Immature natural killer cell (primary cell): ENCODE data around the gene LMF1. TPM values are rescaled to one million over a fixed set of nuclear protein-coding genes. Genes with fewer than 3 reads are reported as not detected.

Experiments used
- DNase-seq, 3 donors: peaks; one replicate each; pipeline ENCODE4 v3.0.0; 2022; ENCODE audit warnings: mixed read lengths in 1 of 3
- H3K27ac Mint-ChIP-seq, 6 donors: one replicate each; pipeline ENCODE4 v1.8.0; 2020; ENCODE audit warnings: mixed read lengths in 6 of 6, mild to moderate bottlenecking in 5 of 6, inconsistent platforms in 4 of 6, moderate library complexity in 3 of 6
- H3K27me3 Mint-ChIP-seq, 3 donors: one replicate each; pipeline ENCODE4 v1.8.0; 2020 to 2021; ENCODE audit warnings: low read depth in 3 of 3, mild to moderate bottlenecking in 3 of 3, mixed read lengths in 3 of 3, moderate library complexity in 3 of 3, inconsistent platforms in 1 of 3
- H3K36me3 Mint-ChIP-seq, 3 donors: one replicate each; pipeline ENCODE4 v1.8.0; 2020; ENCODE audit warnings: mixed read lengths in 3 of 3, inconsistent platforms in 2 of 3, mild to moderate bottlenecking in 2 of 3
- H3K4me1 Mint-ChIP-seq, 2 donors: one replicate each; pipeline ENCODE4 v1.8.0; 2020; ENCODE audit warnings: inconsistent platforms in 2 of 2, mild to moderate bottlenecking in 2 of 2, mixed read lengths in 2 of 2, moderate library complexity in 1 of 2
- H3K4me3 Mint-ChIP-seq, 5 donors: one replicate each; pipeline ENCODE4 v1.8.0; 2020; ENCODE audit warnings: mild to moderate bottlenecking in 5 of 5, mixed read lengths in 5 of 5, inconsistent platforms in 3 of 5, moderate library complexity in 3 of 5
- H3K9me3 Mint-ChIP-seq, 6 donors: one replicate each; pipeline ENCODE4 v1.8.0; 2020; ENCODE audit warnings: mild to moderate bottlenecking in 6 of 6, mixed read lengths in 6 of 6, inconsistent platforms in 4 of 6, moderate library complexity in 3 of 6
- polyA plus RNA-seq, 3 donors: library from polyadenylated mRNA; unstranded; fragments of 300-500 nt; fragmentation: Illumina TruSeq; gene quantifications; one replicate each; pipeline ENCODE4 v1.2.3, GENCODE V29; 2021

LMF1 gene
- polyA plus RNA-seq, 3 donors from 2014 or later: 12.2 to 15.5 (median 12.6) TPM

- H3K4me3 Mint-ChIP-seq: no peak overlapping the region
- peaks cover 0 to 2% of the 10 kb centered on the region in 2 donors for H3K4me1 Mint-ChIP-seq
- no peak overlapping the region for H3K27ac Mint-ChIP-seq
Measured at GRCh38 chr16:909281-910000, 61.3 kb downstream of the LMF1 start.

GRCh38 chr16:908526-909155 lies 62.1 kb downstream of the LMF1 start:
- Mint-ChIP-seq H3K4me1 (peaks cover 0 to 2% of the 10 kb centered on the region in 2 donors), H3K27ac (no peak overlapping the region), H3K36me3 (peaks cover 7 to 21% (median 18%) of the 10 kb centered on the region in 3 donors), H3K27me3 (no peaks in the 10 kb centered on the region), H3K9me3 (no peaks in the 10 kb centered on the region), H3K4me3 (no peak overlapping the region)
- no peak for DNase-seq

More at GRCh38 chr16:909281-910000, 61.3 kb downstream of the LMF1 start:
- DNase-seq: no peak
- Mint-ChIP-seq H3K9me3 (no peaks in the 10 kb centered on the region), H3K27me3 (no peaks in the 10 kb centered on the region), H3K36me3 (peaks cover 7 to 21% (median 18%) of the 10 kb centered on the region in 3 donors)

- Mint-ChIP-seq H3K27me3 (no peaks in the 10 kb centered on the region), H3K9me3 (no peaks in the 10 kb centered on the region), H3K36me3 (peaks cover 7 to 21% (median 18%) of the 10 kb centered on the region in 3 donors), H3K4me1 (peaks cover 0 to 2% of the 10 kb centered on the region in 2 donors), H3K4me3 (no peak overlapping the region), H3K27ac (no peak overlapping the region)
- no peak for DNase-seq
Measured at GRCh38 chr16:907842-908241, 62.9 kb downstream of the LMF1 start.

- no peaks in the 10 kb centered on the region for H3K9me3 Mint-ChIP-seq
- H3K27me3 Mint-ChIP-seq: no peaks in the 10 kb centered on the region
- H3K27ac Mint-ChIP-seq: no peak overlapping the region
- peaks cover 0 to 2% of the 10 kb centered on the region in 2 donors for H3K4me1 Mint-ChIP-seq
- no peak for DNase-seq
- no peak overlapping the region for H3K4me3 Mint-ChIP-seq
- H3K36me3 Mint-ChIP-seq: peaks cover 7 to 21% (median 18%) of the 10 kb centered on the region in 3 donors
Measured at GRCh38 chr16:907361-907760, 63.4 kb downstream of the LMF1 start.

- no peak overlapping the region for H3K27ac Mint-ChIP-seq
Measured at GRCh38 chr16:906296-906695, 64.5 kb downstream of the LMF1 start.

GRCh38 chr16:901715-902601 lies 68.8 kb downstream of the LMF1 start:
- Mint-ChIP-seq H3K36me3 (peaks cover 4 to 15% (median 7%) of the 10 kb centered on the region in 3 donors), H3K27ac (no peak overlapping the region), H3K9me3 (no peaks in the 10 kb centered on the region), H3K27me3 (peaks cover 0 to 1% (median 0%) of the 10 kb centered on the region in 3 donors), H3K4me1 (peaks cover 0 to 2% of the 10 kb centered on the region in 2 donors), H3K4me3 (no peak overlapping the region)
- DNase-seq: no peak

More at GRCh38 chr16:906296-906695, 64.5 kb downstream of the LMF1 start:
- Mint-ChIP-seq H3K9me3 (no peaks in the 10 kb centered on the region), H3K36me3 (peaks cover 7 to 18% (median 17%) of the 10 kb centered on the region in 3 donors), H3K27me3 (no peaks in the 10 kb centered on the region), H3K4me1 (peaks cover 0 to 2% of the 10 kb centered on the region in 2 donors), H3K4me3 (no peak overlapping the region)
- no peak for DNase-seq

- DNase-seq: no peak
- H3K4me1 Mint-ChIP-seq: peaks cover 0 to 2% of the 10 kb centered on the region in 2 donors
- peaks cover 0 to 10% (median under 1%) of the 10 kb centered on the region in 3 donors for H3K36me3 Mint-ChIP-seq
- no peak overlapping the region for H3K27ac Mint-ChIP-seq
- H3K27me3 Mint-ChIP-seq: peaks cover 0 to 1% (median 0%) of the 10 kb centered on the region in 3 donors
- no peaks in the 10 kb centered on the region for H3K9me3 Mint-ChIP-seq
- H3K4me3 Mint-ChIP-seq: no peak overlapping the region
Measured at GRCh38 chr16:901149-901548, 69.6 kb downstream of the LMF1 start.

GRCh38 chr16:900211-900610 lies 70.6 kb downstream of the LMF1 start:
- DNase-seq: no peak
- no peak overlapping the region for H3K27ac Mint-ChIP-seq
- H3K4me1 Mint-ChIP-seq: peaks cover 0 to under 1% of the 10 kb centered on the region in 2 donors
- no peak overlapping the region for H3K4me3 Mint-ChIP-seq
- no peaks in the 10 kb centered on the region for H3K9me3 Mint-ChIP-seq
- H3K27me3 Mint-ChIP-seq: peaks cover 0 to 1% (median 0%) of the 10 kb centered on the region in 3 donors
- peaks cover 0 to 4% (median 0%) of the 10 kb centered on the region in 3 donors for H3K36me3 Mint-ChIP-seq

- Mint-ChIP-seq H3K36me3 (peaks cover 0 to 4% (median 0%) of the 10 kb centered on the region in 3 donors), H3K4me3 (no peak overlapping the region), H3K27ac (no peak overlapping the region), H3K27me3 (peaks cover 0 to 1% (median 0%) of the 10 kb centered on the region in 3 donors), H3K4me1 (no peaks in the 10 kb centered on the region), H3K9me3 (no peaks in the 10 kb centered on the region)
- DNase-seq: no peak
Measured at GRCh38 chr16:899683-900060, 71.1 kb downstream of the LMF1 start.

- H3K27ac Mint-ChIP-seq: peak overlapping the region in 1 of 6 donors; percentile 46
- no peaks in the 10 kb centered on the region for H3K9me3 Mint-ChIP-seq
- no peak overlapping the region for H3K4me3 Mint-ChIP-seq
- peaks cover 0 to 1% (median 0%) of the 10 kb centered on the region in 3 donors for H3K27me3 Mint-ChIP-seq
- no peak for DNase-seq
- H3K36me3 Mint-ChIP-seq: peaks cover 0 to 4% (median 0%) of the 10 kb centered on the region in 3 donors
- no peaks in the 10 kb centered on the region for H3K4me1 Mint-ChIP-seq
Measured at GRCh38 chr16:898761-899682, 71.8 kb downstream of the LMF1 start.

GRCh38 chr16:898216-898615 lies 72.6 kb downstream of the LMF1 start:
- peaks cover 0 to 4% (median 0%) of the 10 kb centered on the region in 3 donors for H3K36me3 Mint-ChIP-seq
- no peaks in the 10 kb centered on the region for H3K9me3 Mint-ChIP-seq
- H3K27ac Mint-ChIP-seq: no peak overlapping the region
- no peaks in the 10 kb centered on the region for H3K4me1 Mint-ChIP-seq
- H3K27me3 Mint-ChIP-seq: peaks cover 0 to 1% (median 0%) of the 10 kb centered on the region in 3 donors
- no peak overlapping the region for H3K4me3 Mint-ChIP-seq
- no peak for DNase-seq

GRCh38 chr16:897701-898100 lies 73.1 kb downstream of the LMF1 start:
- H3K4me1 Mint-ChIP-seq: no peaks in the 10 kb centered on the region
- no peak overlapping the region for H3K4me3 Mint-ChIP-seq
- DNase-seq: no peak
- H3K27me3 Mint-ChIP-seq: peaks cover 0 to 1% (median 0%) of the 10 kb centered on the region in 3 donors
- no peak overlapping the region for H3K27ac Mint-ChIP-seq
- H3K36me3 Mint-ChIP-seq: peaks cover 0 to 4% (median 0%) of the 10 kb centered on the region in 3 donors
- no peaks in the 10 kb centered on the region for H3K9me3 Mint-ChIP-seq

GRCh38 chr16:897200-897543 lies 73.6 kb downstream of the LMF1 start:
- Mint-ChIP-seq H3K27ac (no peak overlapping the region), H3K4me3 (no peak overlapping the region)
- no peak for DNase-seq

More at GRCh38 chr16:897200-897543, 73.6 kb downstream of the LMF1 start:
- H3K36me3 Mint-ChIP-seq: peaks cover 0 to 4% (median 0%) of the 10 kb centered on the region in 3 donors
- peaks cover 0 to 1% (median 0%) of the 10 kb centered on the region in 3 donors for H3K27me3 Mint-ChIP-seq
- H3K9me3 Mint-ChIP-seq: no peaks in the 10 kb centered on the region
- no peaks in the 10 kb centered on the region for H3K4me1 Mint-ChIP-seq
